HepG2 (cell line): ENCODE measurements around the gene MRFAP1. TPM values are rescaled to one million over a fixed set of nuclear protein-coding genes. Genes with fewer than 3 reads are reported as not detected.
A peak's percentile ranks its signal among the peaks of the same experiment; 100 is the strongest.

Experiments
- BRD4 ChIP-seq: sonication (generic); formaldehyde crosslinking; IDR thresholded peaks from 2 replicates; pipeline ENCODE4 v1.4.0; 2020; ENCODE audit warnings: missing genetic modification reagents
- HNRNPLL ChIP-seq: fragments of 200-400 bp; formaldehyde crosslinking; IDR thresholded peaks from 2 replicates; pipeline ENCODE4 v1.6.1; 2017; ENCODE audit warnings: mild to moderate bottlenecking, low read depth, low read length; ENCODE audit not compliant: poor library complexity, severe bottlenecking
- ISL2 ChIP-seq: sonication (generic); formaldehyde crosslinking; IDR thresholded peaks from 2 replicates; pipeline ENCODE4 v1.5.0; 2020; ENCODE audit warnings: missing genetic modification reagents
- KLF16 ChIP-seq, 2 experiments: sonication (generic) in 1 of 2; formaldehyde crosslinking in 1 of 2; IDR thresholded peaks; 2 replicates each; pipeline versions ENCODE4 v1.6.1 to v1.8.0; 2016 to 2023; ENCODE audit warnings: missing genetic modification reagents in 2 of 2, missing compliant biosample characterization in 1 of 2
- MLLT10 ChIP-seq: sonication (generic); formaldehyde crosslinking; IDR thresholded peaks from 2 replicates; pipeline ENCODE4 v1.4.0; 2020; ENCODE audit warnings: missing genetic modification reagents
- NFE2L1 ChIP-seq: sonication (generic); formaldehyde crosslinking; IDR thresholded peaks from 2 replicates; pipeline ENCODE4 v1.4.0; 2020; ENCODE audit warnings: missing genetic modification reagents, mild to moderate bottlenecking, borderline replicate concordance
- PRMT3 ChIP-seq: sonication (generic); formaldehyde crosslinking; IDR thresholded peaks from 2 replicates; pipeline ENCODE4 v1.8.1; 2022; ENCODE audit warnings: low read depth, mild to moderate bottlenecking, moderate library complexity, missing genetic modification reagents, borderline replicate concordance
- SRSF9 ChIP-seq: fragments of 200-400 bp; formaldehyde crosslinking; IDR thresholded peaks from 2 replicates; pipeline ENCODE4 v1.6.1; 2018; ENCODE audit warnings: borderline replicate concordance, mild to moderate bottlenecking, low read depth, low read length; ENCODE audit not compliant: insufficient read depth, poor library complexity, severe bottlenecking
- TGIF2 ChIP-seq: IDR thresholded peaks from 2 replicates; pipeline ENCODE4 v1.6.1; 2016; ENCODE audit warnings: control low read depth, missing compliant biosample characterization
- ZFAT ChIP-seq: sonication (generic); formaldehyde crosslinking; conservative IDR thresholded peaks from 2 replicates; pipeline ENCODE4 v1.8.1; 2023; ENCODE audit warnings: missing genetic modification reagents, inconsistent platforms
- ZNF318 ChIP-seq: sonication (generic); formaldehyde crosslinking; IDR thresholded peaks from 2 replicates; pipeline ENCODE4 v1.4.0; 2020; ENCODE audit warnings: mild to moderate bottlenecking, missing genetic modification reagents
- ZNF713 ChIP-seq: sonication (generic); formaldehyde crosslinking; IDR thresholded peaks from 2 replicates; pipeline ENCODE4 v1.4.0; 2020; ENCODE audit warnings: mild to moderate bottlenecking, missing genetic modification reagents
- polyA plus RNA-seq, 8 experiments: library from polyadenylated mRNA; depleted of rRNA in 3 of 8; stranded (reverse) in 7 of 8; unstranded in 1 of 8; fragments of >200 nt; fragmentation: Illumina TruSeq in 4 of 8; extraction: Trizol in 4 of 8; gene quantifications; 2 replicates each; pipeline versions ENCODE4 v1.2.1 to v1.2.3, GENCODE V29; 2011 to 2016; ENCODE audit warnings: low read depth in 4 of 8, missing spikeins in 1 of 8, mixed read lengths in 1 of 8; ENCODE audit not compliant: insufficient read depth in 1 of 8
- total RNA-seq, 5 experiments: library from RNA; depleted of rRNA; stranded (reverse); fragments of >200 nt; fragmentation: Illumina TruSeq; extraction: Trizol; gene quantifications; 2 replicates each; pipeline ENCODE4 v1.2.3, GENCODE V29; 2016; ENCODE audit warnings: low read depth in 1 of 5

Gene MRFAP1
- total and polyA plus RNA-seq, 2 of the 13 experiments (the other 11 are each of a cell fraction or from before 2014, with no cell fraction given) = 112 to 158 TPM

GRCh38 chr4:6640292-6641163 is at the start of gene MRFAP1 (continued):
- TF ChIP-seq SRSF9 (no peak), ISL2 (CRISPR knock-in tag) (peak; percentile 74; the same call in 1 of the 2 replicates), KLF16 (CRISPR knock-in tag; IDR thresholded peaks at IDR 0.05) (peak in 1 of 2 experiments; percentile 83; a peak in 2 of 4 replicates), MLLT10 (CRISPR knock-in tag) (no peak), NFE2L1 (CRISPR knock-in tag) (0 out of 2 replicates have a peak, but pooled peaks have one; percentile 35), ZFAT (CRISPR knock-in tag) (no peak), HNRNPLL (peak; percentile 84), TGIF2 (CRISPR knock-in tag) (no peak), ZNF318 (CRISPR knock-in tag) (0 out of 2 replicates have a peak, but pooled peaks have one; percentile 37), ZNF713 (no peak), BRD4 (no peak; the same call in 1 of the 2 replicates), PRMT3 (CRISPR knock-in tag) (peak; percentile 80; the same call in 1 of the 2 replicates)
